Measurements from ENCODE around the gene PCNX1. TPM values are rescaled to one million over a fixed set of nuclear protein-coding genes. Genes with fewer than 3 reads are reported as not detected.

Gene PCNX1
- total and polyA plus RNA-seq, 2 of the 4 experiments (the other 2 are of a cell fraction) = 15.0 to 43.7 TPM

GRCh38 chr14:71050227-71050823 lies 143.1 kb downstream of the PCNX1 start:
- Histone ChIP-seq H2AK9ac (replicated peaks; ENCODE audit: low read depth, low read length, poor library complexity) (no peak overlapping the region), H3K27me3 (ENCODE audit: control insufficient read depth, insufficient read depth, low read length) (no peaks in the 10 kb centered on the region), H3K23ac (ENCODE audit: low read depth, low read length) (no peak overlapping the region), H3K4ac (ENCODE audit: low read depth, low read length) (no peak overlapping the region), H3K14ac (replicated peaks; ENCODE audit: low read depth, low read length) (no peak overlapping the region), H3K4me2 (ENCODE audit: low read depth, low read length) (no peak overlapping the region), H4K20me1 (ENCODE audit: insufficient read depth, low read length) (peaks cover 5% of the 10 kb centered on the region; the same call in 1 of the 2 replicates), H2AFZ (replicated peaks; ENCODE audit: low read length, poor library complexity) (no peak overlapping the region), H4K91ac (ENCODE audit: insufficient read depth, low read depth, low read length) (no peak overlapping the region), H3K9me1 (ENCODE audit: insufficient read depth, low read length) (no peaks in the 10 kb centered on the region), H3K56ac (ENCODE audit: extremely low read depth, insufficient read depth, low read length) (no peak overlapping the region), H3K4me3 (ENCODE audit: insufficient read depth, low read depth, low read length) (no peak overlapping the region), H3K36me3 (ENCODE audit: control insufficient read depth, insufficient read depth, low read length) (peaks cover 9% of the 10 kb centered on the region), H2BK120ac (ENCODE audit: low read depth, low read length) (no peak overlapping the region), H4K8ac (ENCODE audit: low read depth in 2 of 2, low read length in 2 of 2) (no peak overlapping the region), H3K18ac (ENCODE audit: low read depth, low read length) (no peak overlapping the region), H3K9ac (ENCODE audit: low read depth, low read length) (no peak overlapping the region), H3K9me3 (ENCODE audit: control insufficient read depth, insufficient read depth, low read length) (no peaks in the 10 kb centered on the region), H4K5ac (ENCODE audit: low read depth, low read length) (no peak overlapping the region), H2BK15ac (ENCODE audit: low read depth, low read length) (no peak overlapping the region), H3K79me1 (ENCODE audit: low read depth in 1 of 2, low read length in 2 of 2) (peaks cover 0 to 10% of the 10 kb centered on the region in 2 experiments; a peak in 3 of 4 replicates), H3K4me1 (ENCODE audit: control insufficient read depth, insufficient read depth, low read length) (peaks cover 2% of the 10 kb centered on the region; the same call in 1 of the 2 replicates), H2AK5ac (ENCODE audit: low read depth, low read length) (no peak overlapping the region), H2BK5ac (ENCODE audit: low read depth, low read length, poor library complexity, severe bottlenecking) (no peak overlapping the region), H3K27ac (ENCODE audit: insufficient read depth, low read length) (no peak overlapping the region), H2BK20ac (ENCODE audit: low read depth, low read length) (no peak overlapping the region)
- DNase-seq = peak; percentile 20
- dilution Hi-C loops (cut with HindIII; ENCODE audit: low sequenced_read_pairs, unreplicated experiment) (no loop called here), in situ Hi-C loops (cut with MboI; ENCODE audit: low sequenced_read_pairs) (no loop called here), intact Hi-C loops (cut with micrococcal nuclease) (no loop called here)
- CTCF ChIA-PET = interaction anchor here (0.6 to 1.3 kb wide), 7 partner anchors 8 to 828 kb away, joined by 3 to 5 read pairs (median 3); no protein-coding TSS in a partner anchor
- peak; percentile 35; the same call in 1 of the 2 replicates for ATAC-seq (ENCODE audit: low read depth)
- no TSS peak for BruUV-seq (replicated peaks)
- no CpG with 5 or more reads among the region's 2 CpGs for WGBS, 2 experiments (ENCODE audit: extremely low coverage in 2 of 2, insufficient read length in 1 of 2)
- POLR2A ChIA-PET (ENCODE audit: unreplicated experiment) = no interaction called here
- TF ChIP-seq CTCF (conservative IDR thresholded peaks at IDR 0.05; ENCODE audit: low read depth, low read length) (peak; percentile 31), CHD1 (IDR thresholded peaks at IDR 0.05; ENCODE audit: low read depth, low read length) (no peak), MXI1 (IDR thresholded peaks at IDR 0.05; ENCODE audit: borderline replicate concordance, low read depth, low read length) (no peak), RAD21 (IDR thresholded peaks at IDR 0.05; ENCODE audit: low read length) (0 out of 2 replicates have a peak, but pooled peaks have one; percentile 3), CEBPB (IDR thresholded peaks at IDR 0.05; ENCODE audit: low read depth, low read length) (no peak), MAZ (IDR thresholded peaks at IDR 0.05; ENCODE audit: borderline replicate concordance, low read depth, low read length) (no peak), SMC3 (IDR thresholded peaks at IDR 0.05; ENCODE audit: low read depth, low read length) (peak; percentile 15; the same call in 1 of the 2 replicates)
